Lung (tissue), 12 donors: Measurements from ENCODE around the gene TBC1D9B. TPM values are rescaled to one million over a fixed set of nuclear protein-coding genes. Genes with fewer than 3 reads are reported as not detected.

Experiments used
- ATAC-seq: fragments of 200-7000 bp; cut with Tn5 transposase; one replicate; pipeline ENCODE4 v1.9.1; 2020; ENCODE audit warnings: moderate number of reproducible peaks; ENCODE audit not compliant: insufficient read depth, low FRiP score
- DNase-seq, 3 donors: peaks; one replicate each; pipeline ENCODE4 v3.0.0-alpha.2; 2013 to 2017
- H3K27ac ChIP-seq, 2 donors: one replicate each; pipeline ENCODE4 v1.5.1; 2013; ENCODE audit warnings: mild to moderate bottlenecking in 2 of 2, moderate library complexity in 2 of 2, control low read depth in 1 of 2, inconsistent platforms in 1 of 2, low read depth in 1 of 2, low read length in 1 of 2
- H3K27me3 ChIP-seq, 3 donors: one replicate each; pipeline ENCODE4 v1.5.1; 2013; ENCODE audit warnings: low read length in 2 of 3; ENCODE audit not compliant: control insufficient read depth in 3 of 3, insufficient read depth in 3 of 3
- H3K36me3 ChIP-seq, 4 donors: one replicate each; pipeline ENCODE4 v1.5.1; 2013; ENCODE audit warnings: low read length in 4 of 4, mild to moderate bottlenecking in 1 of 4, moderate library complexity in 1 of 4; ENCODE audit not compliant: control insufficient read depth in 4 of 4, insufficient read depth in 4 of 4
- H3K4me1 ChIP-seq, 5 donors: one replicate each; pipeline ENCODE4 v1.5.1; 2013; ENCODE audit warnings: low read length in 5 of 5, mild to moderate bottlenecking in 2 of 5, moderate library complexity in 1 of 5; ENCODE audit not compliant: control insufficient read depth in 5 of 5, insufficient read depth in 5 of 5
- H3K4me3 ChIP-seq: one replicate; pipeline ENCODE4 v1.5.1; 2013; ENCODE audit warnings: mild to moderate bottlenecking, control low read depth, moderate library complexity
- H3K9ac ChIP-seq, 2 donors: one replicate each; pipeline ENCODE4 v1.5.1; 2013; ENCODE audit warnings: low read length in 2 of 2, control low read depth in 1 of 2; ENCODE audit not compliant: insufficient read depth in 1 of 2
- H3K9me3 ChIP-seq, 4 donors: one replicate each; pipeline ENCODE4 v1.5.1; 2013; ENCODE audit warnings: low read length in 3 of 4, mild to moderate bottlenecking in 1 of 4, moderate library complexity in 1 of 4; ENCODE audit not compliant: control insufficient read depth in 4 of 4, insufficient read depth in 3 of 4
- CTCF ChIP-seq: IDR thresholded peaks from 2 replicates; pipeline ENCODE4 v1.5.1; 2012; ENCODE audit warnings: mild to moderate bottlenecking; ENCODE audit errors: control extremely low read depth, extremely low read depth
- WGBS, 2 donors: extraction: QIAGEN DNeasy Blood & Tissue Kit; methylation state at CpG; one replicate each; pipeline ENCODE4 v1.1.7; 2013; 5-methylcytosine and 5-hydroxymethylcytosine counted together
- polyA plus RNA-seq, 2 donors: library from polyadenylated mRNA; stranded (reverse); fragments of 200-250 nt; gene quantifications; one replicate each; pipeline ENCODE4 v1.2.1, GENCODE V29; 2013
- total RNA-seq, 2 donors: library from RNA; depleted of rRNA in 1 of 2; stranded (reverse); fragments of >200 nt in 1 of 2; gene quantifications; one replicate each; pipeline ENCODE4 v1.2.1, GENCODE V29; 2014 to 2021
- donor health status: control.
- donor health status: control.
- donor health status: Bipolar disorder and iron deficiency.
- donor health status: healthy.
- donor health status: DM: yes; HTN: yes; CAD: no.

The TBC1D9B gene
- total and polyA plus RNA-seq, 4 donors: 55.9 to 129 (median 66.6) TPM

GRCh38 chr5:179833056-179833708, 74.5 kb downstream of the TBC1D9B start:
- peaks cover 44 to 63% (median 51%) of the 10 kb centered on the region in 4 donors for H3K36me3 ChIP-seq
- no peak overlapping the region for H3K4me3 ChIP-seq
- no peaks in the 10 kb centered on the region for H3K27me3 ChIP-seq
- H3K9me3 ChIP-seq: no peaks in the 10 kb centered on the region
- peaks cover 0 to 6% (median 0%) of the 10 kb centered on the region in 5 donors for H3K4me1 ChIP-seq
- no peak for TF ChIP-seq CTCF
- DNase-seq: no peak
- H3K27ac ChIP-seq: no peak overlapping the region
- WGBS, 2 donors: 92% methylated on average over 23 of the region's 23 CpGs
- no peak overlapping the region for H3K9ac ChIP-seq
- ATAC-seq: no peak

DNA sequence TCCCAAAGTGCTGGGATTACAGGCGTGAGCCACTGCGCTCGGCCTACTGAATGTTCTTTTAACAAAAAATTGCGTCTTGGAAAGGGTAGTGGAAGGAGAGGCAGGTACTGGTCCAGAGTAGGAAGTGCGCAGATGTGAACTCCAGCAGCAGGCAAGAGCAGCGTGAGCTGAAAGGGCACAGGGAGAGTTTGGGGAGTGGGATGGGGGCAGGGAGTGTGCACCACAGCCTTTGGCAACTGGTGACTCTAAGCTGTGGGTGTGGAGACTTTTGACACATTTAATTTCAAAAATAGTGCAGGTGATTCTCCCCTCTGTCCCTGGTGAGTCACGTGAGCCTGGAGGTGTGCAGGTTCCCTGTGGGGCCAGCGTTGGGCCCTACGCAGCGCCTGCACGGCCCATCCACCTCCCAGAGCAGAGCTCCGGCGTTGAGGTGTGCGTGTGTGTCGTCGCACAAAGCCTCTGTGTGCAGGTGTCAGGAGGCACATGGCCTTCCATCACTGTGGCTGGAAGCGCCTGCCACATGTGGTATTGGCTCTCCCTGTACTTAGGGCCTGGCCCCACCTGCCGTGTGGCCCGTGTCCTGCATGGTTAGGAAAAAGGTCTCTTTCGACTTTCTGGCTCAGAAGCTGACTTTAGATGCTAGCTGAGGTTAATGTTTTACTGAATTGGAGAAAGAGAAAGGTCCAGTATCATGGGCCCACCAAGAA, 75.5 kb downstream of the TBC1D9B start:
- no peak for TF ChIP-seq CTCF
- no peak for ATAC-seq
- Histone ChIP-seq H3K4me1 (peaks cover 0 to 6% (median 0%) of the 10 kb centered on the region in 5 donors), H3K27me3 (no peaks in the 10 kb centered on the region), H3K9me3 (no peaks in the 10 kb centered on the region), H3K27ac (no peak overlapping the region), H3K4me3 (no peak overlapping the region), H3K36me3 (peaks cover 37 to 57% (median 50%) of the 10 kb centered on the region in 4 donors), H3K9ac (no peak overlapping the region)
- DNase-seq: no peak
- WGBS, 2 donors: 94 to 97% methylated on average over 20 of the region's 20 CpGs

DNA sequence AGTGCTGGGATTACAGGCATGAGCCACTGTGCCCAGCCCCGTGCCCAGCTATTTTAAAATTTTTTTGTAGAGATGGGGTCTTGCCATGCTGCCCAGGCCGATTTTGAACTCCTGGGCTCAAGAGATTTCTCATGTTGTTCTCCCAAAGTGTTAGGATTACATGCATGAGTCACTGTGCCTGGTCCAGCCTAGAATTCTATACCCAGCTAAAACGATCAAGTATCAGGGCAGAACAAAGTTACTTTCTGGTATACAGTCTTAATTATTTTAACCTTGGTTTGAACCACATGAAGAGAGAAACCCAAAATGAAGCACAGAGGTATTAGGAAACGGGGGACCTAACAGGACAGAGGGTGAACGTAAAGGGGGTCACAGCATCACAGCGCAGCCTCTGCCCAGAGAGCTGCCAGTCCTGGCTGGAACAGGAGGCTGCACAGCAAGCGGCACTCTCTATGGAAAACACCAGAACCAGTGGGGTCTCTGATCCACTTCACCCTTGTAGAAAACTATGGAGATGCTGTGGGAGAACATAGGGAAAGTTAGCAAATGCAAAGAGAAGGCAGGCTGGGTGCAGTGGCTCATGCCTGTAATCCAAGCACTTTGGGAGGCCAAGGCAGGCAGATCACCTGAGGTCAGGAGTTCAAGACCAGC, 76.8 kb downstream of the TBC1D9B start:
- Histone ChIP-seq H3K36me3 (peaks cover 36 to 55% (median 43%) of the 10 kb centered on the region in 4 donors), H3K9me3 (no peaks in the 10 kb centered on the region), H3K9ac (no peak overlapping the region), H3K4me1 (peaks cover 0 to 3% (median 0%) of the 10 kb centered on the region in 5 donors), H3K4me3 (no peak overlapping the region), H3K27ac (no peak overlapping the region), H3K27me3 (no peaks in the 10 kb centered on the region)
- ATAC-seq (no peak), DNase-seq (no peak)
- TF ChIP-seq CTCF: no peak
- WGBS, 2 donors: 95 to 96% methylated on average over 7 of the region's 7 CpGs
